Mesenchymal stem cell (in vitro differentiated cells and primary cell): ENCODE data around the gene SLIT3.

ENCODE experiments used
- DNase-seq: peaks from one replicate; pipeline ENCODE4 v3.0.0-alpha.2; 2013
- H2AFZ ChIP-seq: one replicate; pipeline ENCODE4 v1.6.1; 2013; ENCODE audit warnings: low read depth, mild to moderate bottlenecking, control low read depth, inconsistent platforms, low read length, moderate library complexity
- H2AK5ac ChIP-seq: 2 replicates; pipeline ENCODE4 v1.6.1; 2013; ENCODE audit warnings: low read length, moderate library complexity, mild to moderate bottlenecking, inconsistent platforms; ENCODE audit not compliant: severe bottlenecking
- H2BK120ac ChIP-seq: one replicate; pipeline ENCODE4 v1.6.1; 2013; ENCODE audit warnings: low read depth, mild to moderate bottlenecking, inconsistent platforms, low read length, moderate library complexity
- H2BK12ac ChIP-seq, 2 experiments: one replicate each; pipeline ENCODE4 v1.6.1; 2013; ENCODE audit warnings: inconsistent platforms in 2 of 2, low read length in 2 of 2, mild to moderate bottlenecking in 2 of 2, moderate library complexity in 2 of 2, control low read depth in 1 of 2
- H2BK15ac ChIP-seq: one replicate; pipeline ENCODE4 v1.6.1; 2013; ENCODE audit warnings: mild to moderate bottlenecking, low read depth, inconsistent platforms; ENCODE audit not compliant: poor library complexity, severe bottlenecking
- H2BK5ac ChIP-seq: 2 replicates; pipeline ENCODE4 v1.6.1; 2013; ENCODE audit warnings: low read depth, mild to moderate bottlenecking, low read length, control low read depth, inconsistent platforms; ENCODE audit not compliant: poor library complexity, severe bottlenecking
- H3K14ac ChIP-seq, 2 experiments: one replicate each; pipeline ENCODE4 v1.6.1; 2013; ENCODE audit warnings: inconsistent platforms in 2 of 2, low read length in 2 of 2, control low read depth in 1 of 2, mild to moderate bottlenecking in 1 of 2, moderate library complexity in 1 of 2
- H3K18ac ChIP-seq, 2 experiments: one replicate each; pipeline ENCODE4 v1.6.1; 2013; ENCODE audit warnings: inconsistent platforms in 2 of 2, low read length in 2 of 2, control low read depth in 1 of 2, low read depth in 1 of 2, mild to moderate bottlenecking in 1 of 2
- H3K23ac ChIP-seq, 2 experiments: one replicate each; pipeline ENCODE4 v1.6.1; 2013; ENCODE audit warnings: inconsistent platforms in 2 of 2, low read length in 2 of 2, mild to moderate bottlenecking in 2 of 2, moderate library complexity in 2 of 2, control low read depth in 1 of 2
- H3K27ac ChIP-seq: 2 replicates; pipeline ENCODE4 v1.5.1; 2013; ENCODE audit warnings: mild to moderate bottlenecking, moderate library complexity, low read length, control low read depth, inconsistent platforms; ENCODE audit not compliant: poor library complexity, severe bottlenecking
- H3K27me3 ChIP-seq, 2 experiments: 2 replicates each; pipeline versions ENCODE4 v1.6.1 to v1.7.0; 2013; ENCODE audit warnings: low read length in 2 of 2, mild to moderate bottlenecking in 2 of 2, moderate library complexity in 2 of 2, control low read depth in 1 of 2, inconsistent platforms in 1 of 2; ENCODE audit not compliant: control insufficient read depth in 1 of 2, insufficient read depth in 1 of 2
- H3K36me3 ChIP-seq, 2 experiments: 2 replicates each; pipeline versions ENCODE4 v1.6.1 to v1.7.0; 2013; ENCODE audit warnings: low read length in 2 of 2, control low read depth in 1 of 2, inconsistent platforms in 1 of 2, low read depth in 1 of 2, mild to moderate bottlenecking in 1 of 2; ENCODE audit not compliant: insufficient read depth in 2 of 2, control insufficient read depth in 1 of 2
- H3K4ac ChIP-seq, 2 experiments: one replicate each; pipeline ENCODE4 v1.6.1; 2013; ENCODE audit warnings: inconsistent platforms in 2 of 2, low read length in 2 of 2, mild to moderate bottlenecking in 2 of 2, moderate library complexity in 2 of 2, control low read depth in 1 of 2, low read depth in 1 of 2
- H3K4me1 ChIP-seq: 2 replicates; pipeline ENCODE4 v1.6.1; 2013; ENCODE audit warnings: low read depth, low read length, control low read depth; ENCODE audit not compliant: control insufficient read depth, insufficient read depth
- H3K4me2 ChIP-seq: 2 replicates; pipeline ENCODE4 v1.6.1; 2013; ENCODE audit warnings: low read length, mild to moderate bottlenecking, inconsistent platforms; ENCODE audit not compliant: poor library complexity, severe bottlenecking
- H3K4me3 ChIP-seq, 2 experiments: 2 replicates each; pipeline versions ENCODE4 v1.5.1 to v1.7.0; 2013; ENCODE audit warnings: low read length in 2 of 2, mild to moderate bottlenecking in 2 of 2, control low read depth in 1 of 2, low read depth in 1 of 2; ENCODE audit not compliant: insufficient read depth in 1 of 2
- H3K79me1 ChIP-seq: replicated peaks from 2 replicates; pipeline ENCODE4 v1.6.1; 2013; ENCODE audit warnings: mild to moderate bottlenecking, control low read depth, low read length, inconsistent platforms; ENCODE audit not compliant: poor library complexity, severe bottlenecking
- H3K9ac ChIP-seq: 2 replicates; pipeline ENCODE4 v1.7.0; 2013; ENCODE audit warnings: mild to moderate bottlenecking, low read length, moderate library complexity
- H3K9me3 ChIP-seq: 2 replicates; pipeline ENCODE4 v1.7.0; 2013; ENCODE audit warnings: mild to moderate bottlenecking, low read length; ENCODE audit not compliant: control insufficient read depth
- H4K8ac ChIP-seq: one replicate; pipeline ENCODE4 v1.6.1; 2013; ENCODE audit warnings: inconsistent platforms, mild to moderate bottlenecking, low read length, moderate library complexity
- H4K91ac ChIP-seq: one replicate; pipeline ENCODE4 v1.6.1; 2013; ENCODE audit warnings: mild to moderate bottlenecking, low read length, inconsistent platforms
- WGBS: methylation state at CpG from one replicate; pipeline ENCODE4 v1.1.7; 2013; ENCODE audit warnings: mixed read lengths; 5-methylcytosine and 5-hydroxymethylcytosine counted together

The SLIT3 gene

DNA sequence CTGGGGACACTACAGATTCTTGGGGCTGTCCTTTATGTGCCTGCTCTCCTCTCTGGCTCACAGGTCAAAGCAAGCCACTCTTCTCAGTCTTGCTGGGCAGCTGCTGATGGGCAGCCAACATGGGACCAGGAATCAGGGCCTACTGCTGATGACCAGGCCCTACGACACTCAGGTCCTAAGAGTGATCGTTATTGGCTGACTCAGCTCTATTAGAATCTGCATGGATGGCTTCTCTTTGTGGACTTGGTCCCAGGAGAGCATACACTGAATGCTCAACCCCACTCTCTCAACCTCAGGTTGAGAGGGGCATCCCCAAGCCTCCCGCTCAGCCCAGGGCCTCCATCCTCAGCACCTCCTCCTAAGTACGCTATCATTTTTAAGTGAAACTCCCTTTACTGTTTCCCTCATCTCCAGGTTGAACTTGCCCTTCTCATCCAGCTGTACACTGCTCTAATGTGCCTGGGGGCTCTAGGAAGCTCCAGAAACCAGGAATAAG, 471.0 kb downstream of the SLIT3 start:
- H3K4ac ChIP-seq, result no peak overlapping the region
- no peak for DNase-seq
- H2BK12ac ChIP-seq, result no peak overlapping the region
- no peaks in the 10 kb centered on the region for H3K79me1 ChIP-seq
- no peak overlapping the region for H2BK120ac ChIP-seq
- no peak overlapping the region for H3K23ac ChIP-seq
- no peak overlapping the region for H2BK5ac ChIP-seq
- no peaks in the 10 kb centered on the region for H3K9me3 ChIP-seq
- no peaks in the 10 kb centered on the region for H3K27me3 ChIP-seq
- WGBS, result 91% methylated on average over 4 of the region's 4 CpGs
- H3K27ac ChIP-seq, result no peak overlapping the region
- no peak overlapping the region for H3K18ac ChIP-seq
- peaks cover 0 to 56% of the 10 kb centered on the region in 2 experiments for H3K36me3 ChIP-seq
- no peak overlapping the region for H4K8ac ChIP-seq
- no peak overlapping the region for H3K9ac ChIP-seq
- H3K4me3 ChIP-seq, result no peak overlapping the region
- H2AFZ ChIP-seq, result no peak overlapping the region
- no peak overlapping the region for H2BK15ac ChIP-seq
- H3K4me2 ChIP-seq, result no peak overlapping the region
- no peak overlapping the region for H2AK5ac ChIP-seq
- no peaks in the 10 kb centered on the region for H3K4me1 ChIP-seq
- no peak overlapping the region for H3K14ac ChIP-seq
- H4K91ac ChIP-seq, result no peak overlapping the region

DNA sequence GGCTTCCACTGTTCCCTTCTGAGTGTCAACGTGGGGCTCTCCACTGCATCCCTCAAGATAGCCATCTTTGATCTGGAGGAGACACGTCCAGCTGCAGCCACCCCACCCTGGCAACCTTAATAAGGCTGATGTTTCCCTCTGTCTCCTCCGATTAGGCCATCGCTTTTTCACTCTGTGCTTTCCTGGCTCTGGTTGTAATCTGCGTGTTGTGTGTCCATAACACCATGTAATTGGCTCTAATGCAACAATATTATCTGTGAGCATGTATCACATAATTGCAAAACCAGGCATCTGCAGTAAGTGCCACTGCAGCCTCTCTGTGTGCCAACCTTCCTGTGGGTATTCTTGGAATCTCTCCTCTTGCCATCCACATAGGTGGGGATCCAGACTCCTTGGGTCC, 471.9 kb downstream of the SLIT3 start:
- WGBS, result 78% methylated on average over 5 of the region's 5 CpGs
- no peak overlapping the region for H3K4me2 ChIP-seq
- H2BK15ac ChIP-seq, result no peak overlapping the region
- H3K4me3 ChIP-seq, result no peak overlapping the region
- H3K27ac ChIP-seq, result no peak overlapping the region
- no peak overlapping the region for H3K18ac ChIP-seq
- H3K4me1 ChIP-seq, result no peaks in the 10 kb centered on the region
- H3K9me3 ChIP-seq, result no peaks in the 10 kb centered on the region
- no peak overlapping the region for H3K9ac ChIP-seq
- H3K36me3 ChIP-seq, result peaks cover 0 to 65% of the 10 kb centered on the region in 2 experiments
- H4K8ac ChIP-seq, result no peak overlapping the region
- H4K91ac ChIP-seq, result no peak overlapping the region
- no peak overlapping the region for H3K4ac ChIP-seq
- no peak overlapping the region for H3K23ac ChIP-seq
- H3K79me1 ChIP-seq, result no peaks in the 10 kb centered on the region
- H2AFZ ChIP-seq, result no peak overlapping the region
- DNase-seq, result no peak
- H2AK5ac ChIP-seq, result no peak overlapping the region
- no peak overlapping the region for H2BK120ac ChIP-seq
- no peak overlapping the region for H2BK12ac ChIP-seq
- H3K27me3 ChIP-seq, result no peaks in the 10 kb centered on the region
- no peak overlapping the region for H2BK5ac ChIP-seq
- no peak overlapping the region for H3K14ac ChIP-seq

DNA sequence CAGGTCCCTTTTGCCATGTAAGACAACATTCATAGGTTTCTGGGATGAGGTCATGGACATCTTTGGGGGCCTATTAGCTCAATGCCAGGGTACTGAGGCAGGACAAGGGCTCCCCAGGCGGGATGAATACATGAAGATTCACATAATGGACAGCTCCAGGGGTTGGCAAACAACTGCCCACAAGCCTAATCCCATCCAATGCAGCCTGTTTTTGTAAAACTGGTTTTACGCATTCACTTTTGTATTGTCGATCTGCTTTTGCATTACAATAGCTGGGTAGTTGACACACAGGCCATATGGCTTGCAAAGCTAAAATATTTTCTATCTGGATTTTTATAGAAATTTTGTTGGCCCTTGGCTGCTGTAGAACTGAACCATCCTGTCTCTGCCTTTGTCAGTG, 473.3 kb downstream of the SLIT3 start:
- H4K91ac ChIP-seq, result no peak overlapping the region
- H2AK5ac ChIP-seq, result no peak overlapping the region
- no peaks in the 10 kb centered on the region for H3K9me3 ChIP-seq
- H3K4me2 ChIP-seq, result no peak overlapping the region
- H2BK15ac ChIP-seq, result no peak overlapping the region
- H3K4ac ChIP-seq, result no peak overlapping the region
- H2BK12ac ChIP-seq, result no peak overlapping the region
- no peaks in the 10 kb centered on the region for H3K27me3 ChIP-seq
- H3K79me1 ChIP-seq, result no peaks in the 10 kb centered on the region
- H2AFZ ChIP-seq, result no peak overlapping the region
- no peak overlapping the region for H2BK120ac ChIP-seq
- no peak overlapping the region for H3K14ac ChIP-seq
- H3K23ac ChIP-seq, result no peak overlapping the region
- H3K9ac ChIP-seq, result no peak overlapping the region
- H4K8ac ChIP-seq, result no peak overlapping the region
- no peak overlapping the region for H3K18ac ChIP-seq
- no peak overlapping the region for H3K4me3 ChIP-seq
- no peak overlapping the region for H3K27ac ChIP-seq
- no peak overlapping the region for H2BK5ac ChIP-seq
- peaks cover 0 to 68% of the 10 kb centered on the region in 2 experiments for H3K36me3 ChIP-seq
- WGBS, result 80% methylated on average over 3 of the region's 3 CpGs
- DNase-seq, result no peak
- H3K4me1 ChIP-seq, result no peaks in the 10 kb centered on the region

- 91% methylated on average over 6 of the region's 7 CpGs for WGBS
- no peak overlapping the region for H2BK12ac ChIP-seq
- H4K8ac ChIP-seq, result no peak overlapping the region
- no peak overlapping the region for H3K23ac ChIP-seq
- H2AFZ ChIP-seq, result no peak overlapping the region
- peaks cover 0 to 70% of the 10 kb centered on the region in 2 experiments for H3K36me3 ChIP-seq
- H3K27ac ChIP-seq, result no peak overlapping the region
- H2BK120ac ChIP-seq, result no peak overlapping the region
- H3K9me3 ChIP-seq, result no peaks in the 10 kb centered on the region
- H3K4me1 ChIP-seq, result no peaks in the 10 kb centered on the region
- H3K4ac ChIP-seq, result no peak overlapping the region
- no peak overlapping the region for H4K91ac ChIP-seq
- no peak overlapping the region for H3K18ac ChIP-seq
- no peak overlapping the region for H3K4me3 ChIP-seq
- H3K9ac ChIP-seq, result no peak overlapping the region
- no peak overlapping the region for H2BK5ac ChIP-seq
- DNase-seq, result no peak
- no peak overlapping the region for H3K4me2 ChIP-seq
- H3K27me3 ChIP-seq, result no peaks in the 10 kb centered on the region
- no peak overlapping the region for H2BK15ac ChIP-seq
- H2AK5ac ChIP-seq, result no peak overlapping the region
- no peak overlapping the region for H3K14ac ChIP-seq
- H3K79me1 ChIP-seq, result no peaks in the 10 kb centered on the region
These were observed 474.7 kb downstream of the SLIT3 start for GRCh38 chr5:168826246-168826725.
